PC-3 (cell line): ENCODE results near the gene TAGLN. TPM values are rescaled to one million over a fixed set of nuclear protein-coding genes. Genes with fewer than 3 reads are reported as not detected.
A peak's percentile ranks its signal among the peaks of the same experiment; 100 is the strongest.

Experiments
- ATAC-seq: fragments of 200-7000 bp; cut with Tn5 transposase; 2 replicates; pipeline ENCODE4 v1.9.1; 2020; ENCODE audit warnings: mild to moderate bottlenecking, moderate library complexity
- BruUV-seq: library from RNA; stranded (reverse); fragments of 400-500 nt; replicated peaks from 2 replicates; lab custom pipeline; 2021; lab: Mats Ljungman, UMichigan
- CTCF ChIA-PET: fragments of 300-600 bp; sonication (Branson Sonifier 250); formaldehyde crosslinking; loops from one replicate; lab custom pipeline; 2022; ENCODE audit warnings: antibody characterized with exemption; lab: Charles Lee
- POLR2A ChIA-PET: fragments of 300-600 bp; sonication (Branson Sonifier 250); formaldehyde crosslinking; loops from one replicate; lab custom pipeline; 2022; ENCODE audit warnings: antibody characterized with exemption; ENCODE audit not compliant: unreplicated experiment; lab: Charles Lee
- DNase-seq: peaks from one replicate; pipeline ENCODE4 v3.0.0-alpha.2; 2015
- H2AFZ ChIP-seq: fragments of 300-600 bp; sonication (generic); 2 replicates; pipeline ENCODE4 v1.6.0; 2016; ENCODE audit warnings: antibody characterized with exemption, low read length
- H3F3A ChIP-seq: fragments of 300-600 bp; sonication (generic); one replicate; pipeline ENCODE4 v1.6.0; 2017; ENCODE audit warnings: antibody characterized with exemption, low read length, control low read depth, mild to moderate bottlenecking; ENCODE audit not compliant: unreplicated experiment
- H3K27ac ChIP-seq: fragments of 300-600 bp; sonication (generic); 2 replicates; pipeline ENCODE4 v1.5.1; 2016; ENCODE audit warnings: mild to moderate bottlenecking, low read length
- H3K27me3 ChIP-seq: fragments of 300-600 bp; sonication (generic); 2 replicates; pipeline ENCODE4 v1.6.1; 2016; ENCODE audit warnings: low read length, mixed read lengths
- H3K36me3 ChIP-seq: fragments of 300-600 bp; sonication (generic); 2 replicates; pipeline ENCODE4 v1.6.1; 2016; ENCODE audit warnings: low read depth, mixed run types, low read length, mixed read lengths
- H3K4me1 ChIP-seq: fragments of 300-600 bp; sonication (generic); 2 replicates; pipeline ENCODE4 v1.5.1; 2016; ENCODE audit warnings: low read length; ENCODE audit not compliant: insufficient read depth
- H3K4me2 ChIP-seq: fragments of 300-600 bp; sonication (generic); 2 replicates; pipeline ENCODE4 v1.6.0; 2016; ENCODE audit warnings: low read length
- H3K4me3 ChIP-seq: fragments of 300-600 bp; sonication (generic); 2 replicates; pipeline ENCODE4 v1.5.1; 2016; ENCODE audit warnings: mild to moderate bottlenecking, low read length, mixed read lengths
- H3K79me2 ChIP-seq: fragments of 300-600 bp; sonication (generic); 2 replicates; pipeline ENCODE4 v1.6.1; 2017; ENCODE audit warnings: low read length, mixed read lengths
- H3K9ac ChIP-seq: fragments of 300-600 bp; sonication (generic); 2 replicates; pipeline ENCODE4 v1.6.0; 2016; ENCODE audit warnings: mild to moderate bottlenecking, low read length
- H3K9me2 ChIP-seq: fragments of 300-600 bp; sonication (generic); replicated peaks from 2 replicates; pipeline ENCODE4 v1.6.1; 2016; ENCODE audit warnings: mixed run types, low read length, mixed read lengths
- H3K9me3 ChIP-seq: fragments of 300-600 bp; sonication (generic); 2 replicates; pipeline ENCODE4 v1.6.1; 2016; ENCODE audit warnings: low read length, mixed read lengths
- H4K20me1 ChIP-seq: fragments of 300-600 bp; sonication (generic); 2 replicates; pipeline ENCODE4 v1.6.1; 2016; ENCODE audit warnings: low read length, mixed read lengths
- CTCF ChIP-seq: fragments of 300-600 bp; sonication (generic); conservative IDR thresholded peaks from 2 replicates; pipeline ENCODE4 v1.5.1; 2017; ENCODE audit warnings: antibody characterized with exemption, low read depth, mild to moderate bottlenecking, low read length
- EZH2 ChIP-seq: fragments of 300-600 bp; sonication (generic); IDR thresholded peaks from one replicate; pipeline ENCODE4 v1.6.1; 2017; ENCODE audit warnings: antibody characterized with exemption, mild to moderate bottlenecking, low read length; ENCODE audit not compliant: unreplicated experiment
- EZH2phosphoT487 ChIP-seq: fragments of 300-600 bp; sonication (generic); IDR thresholded peaks from 2 replicates; pipeline ENCODE4 v1.6.1; 2018; ENCODE audit warnings: mild to moderate bottlenecking, antibody characterized with exemption, low read length, borderline replicate concordance
- intact Hi-C: fragments of 100-400 bp; cut with micrococcal nuclease; formaldehyde crosslinking; loops from 2 replicates; pipeline ENCODE4 v1.9.0; 2023
- total RNA-seq: library from RNA; depleted of rRNA; stranded (reverse); fragments of >200 nt; gene quantifications from 2 replicates; pipeline ENCODE4 v1.2.3, GENCODE V29; 2014

The TAGLN gene
- total RNA-seq, 1 experiment from 2014 or later: 10.3 TPM

GRCh38 chr11:117221775-117222517, 22.8 kb downstream of the TAGLN start:
- Histone ChIP-seq H3K4me3 (no peak overlapping the region), H3K9me3 (no peaks in the 10 kb centered on the region), H3K79me2 (no peaks in the 10 kb centered on the region), H3K9ac (no peak overlapping the region), H4K20me1 (no peaks in the 10 kb centered on the region), H3F3A (peaks cover 6% of the 10 kb centered on the region), H3K27me3 (no peaks in the 10 kb centered on the region), H3K36me3 (peaks cover 45% of the 10 kb centered on the region; the same call in 1 of the 2 replicates), H3K4me1 (peaks cover 14% of the 10 kb centered on the region), H3K27ac (peak overlapping the region; percentile 25), H3K4me2 (peak overlapping the region; percentile 45), H2AFZ (no peak overlapping the region), H3K9me2 (no peaks in the 10 kb centered on the region)
- CTCF ChIA-PET: interaction anchor here (0.5 to 1.1 kb wide), 4 partner anchors 41 to 1567 kb away, joined by 3 to 9 read pairs (median 4); no protein-coding TSS in a partner anchor
- ATAC-seq (peak; percentile 78), DNase-seq (peak; percentile 82)
- TF ChIP-seq EZH2phosphoT487 (no peak), CTCF (peak; percentile 37; the same call in 1 of the 2 replicates), EZH2 (no peak)
- POLR2A ChIA-PET: interaction anchor here (0.6 kb wide), 1 partner anchor 36 kb away, joined by 3 read pairs; no protein-coding TSS in a partner anchor
- intact Hi-C loops: no loop called here
- no TSS peak for BruUV-seq

GRCh38 chr11:117222991-117223740, 24.0 kb downstream of the TAGLN start:
- no peak for ATAC-seq
- Histone ChIP-seq H3K9me3 (no peaks in the 10 kb centered on the region), H3K36me3 (peaks cover 38% of the 10 kb centered on the region; the same call in 1 of the 2 replicates), H3K79me2 (no peaks in the 10 kb centered on the region), H3F3A (peaks cover 6% of the 10 kb centered on the region), H3K27ac (no peak overlapping the region), H2AFZ (no peak overlapping the region), H3K9me2 (no peaks in the 10 kb centered on the region), H3K9ac (no peak overlapping the region), H4K20me1 (no peaks in the 10 kb centered on the region), H3K27me3 (no peaks in the 10 kb centered on the region), H3K4me1 (peaks cover 14% of the 10 kb centered on the region), H3K4me2 (no peak overlapping the region), H3K4me3 (no peak overlapping the region)
- no peak for TF ChIP-seq EZH2phosphoT487
- TF ChIP-seq CTCF: no peak
- no peak for TF ChIP-seq EZH2
- CTCF ChIA-PET: interaction anchor here (0.6 kb wide), 1 partner anchor 43 kb away, joined by 6 read pairs; no protein-coding TSS in a partner anchor
- POLR2A ChIA-PET: no interaction called here
- no TSS peak for BruUV-seq
- intact Hi-C loops: no loop called here
- no peak for DNase-seq
